ENCODE data around the gene RTN4.

- TF ChIP-seq CTCF (IDR thresholded peaks at IDR 0.05) (no peak), POLR2AphosphoS5 (IDR thresholded peaks at IDR 0.05; ENCODE audit: low read depth, low read length) (no peak), TCF7L2 (IDR thresholded peaks at IDR 0.05; ENCODE audit: low read depth, low read length) (no peak), SIN3A (IDR thresholded peaks at IDR 0.05; ENCODE audit: borderline replicate concordance, insufficient read depth, low read depth, low read length) (no peak), REST (IDR thresholded peaks at IDR 0.05; ENCODE audit: insufficient read depth in 1 of 2, low read depth in 2 of 2, low read length in 1 of 2) (no peak)
Observed at GRCh38 chr2:55043841-55044240, 6.4 kb downstream of the RTN4 start.

Measured in Panc1 (cell line).